Measurements from ENCODE around the gene NFKB2. TPM values are rescaled to one million over a fixed set of nuclear protein-coding genes. Genes with fewer than 3 reads are reported as not detected.

NFKB2 gene
- total RNA-seq, 3 donors from 2014 or later, result 11.0 to 21.0 (median 18.9) TPM

DNA sequence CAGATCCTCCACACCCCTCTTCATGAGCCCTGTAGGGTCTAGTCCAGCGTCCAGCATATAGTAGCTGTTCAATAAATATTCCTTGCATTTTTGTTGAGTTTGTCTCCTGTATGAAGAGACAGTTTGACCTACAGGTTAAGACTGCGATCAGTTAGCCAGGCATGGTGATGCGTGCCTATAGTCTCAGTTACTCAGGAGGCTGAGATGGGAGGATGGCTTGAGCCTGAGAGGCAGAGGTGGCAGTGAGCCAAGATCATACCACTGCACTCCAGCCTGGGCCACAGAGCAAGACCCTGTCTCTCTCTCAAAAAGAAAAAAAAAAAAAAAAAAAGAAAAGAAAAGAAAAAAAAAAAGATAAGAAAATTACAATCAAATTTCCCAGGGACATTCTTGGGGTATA, 42.0 kb downstream of the NFKB2 start:
- no peaks in the 10 kb centered on the region for H3K27me3 ChIP-seq
- intact Hi-C loops (cut with DNase I; ENCODE audit: low total_unique reads), result loop anchor here (5.0 kb wide), 1 partner anchor 805 kb away; no protein-coding TSS in a partner anchor
- no peaks in the 10 kb centered on the region for H3K36me3 ChIP-seq
- TF ChIP-seq, protein P1, sequence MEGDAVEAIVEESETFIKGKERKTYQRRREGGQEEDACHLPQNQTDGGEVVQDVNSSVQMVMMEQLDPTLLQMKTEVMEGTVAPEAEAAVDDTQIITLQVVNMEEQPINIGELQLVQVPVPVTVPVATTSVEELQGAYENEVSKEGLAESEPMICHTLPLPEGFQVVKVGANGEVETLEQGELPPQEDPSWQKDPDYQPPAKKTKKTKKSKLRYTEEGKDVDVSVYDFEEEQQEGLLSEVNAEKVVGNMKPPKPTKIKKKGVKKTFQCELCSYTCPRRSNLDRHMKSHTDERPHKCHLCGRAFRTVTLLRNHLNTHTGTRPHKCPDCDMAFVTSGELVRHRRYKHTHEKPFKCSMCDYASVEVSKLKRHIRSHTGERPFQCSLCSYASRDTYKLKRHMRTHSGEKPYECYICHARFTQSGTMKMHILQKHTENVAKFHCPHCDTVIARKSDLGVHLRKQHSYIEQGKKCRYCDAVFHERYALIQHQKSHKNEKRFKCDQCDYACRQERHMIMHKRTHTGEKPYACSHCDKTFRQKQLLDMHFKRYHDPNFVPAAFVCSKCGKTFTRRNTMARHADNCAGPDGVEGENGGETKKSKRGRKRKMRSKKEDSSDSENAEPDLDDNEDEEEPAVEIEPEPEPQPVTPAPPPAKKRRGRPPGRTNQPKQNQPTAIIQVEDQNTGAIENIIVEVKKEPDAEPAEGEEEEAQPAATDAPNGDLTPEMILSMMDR (IDR thresholded peaks at IDR 0.05), result no peak
- TF ChIP-seq POLR2A (IDR thresholded peaks at IDR 0.05), result no peak
- no peak for TF ChIP-seq POLR2AphosphoS5 (IDR thresholded peaks at IDR 0.05)
- no peaks in the 10 kb centered on the region for H3K4me1 ChIP-seq
- no peak for DNase-seq (ENCODE audit: low spot score in 2 of 2)
- H3K9me3 ChIP-seq, result no peaks in the 10 kb centered on the region
- peak overlapping the region in 1 of 3 donors; percentile 4 for H3K4me3 ChIP-seq
- no peak overlapping the region for H3K27ac ChIP-seq

DNA sequence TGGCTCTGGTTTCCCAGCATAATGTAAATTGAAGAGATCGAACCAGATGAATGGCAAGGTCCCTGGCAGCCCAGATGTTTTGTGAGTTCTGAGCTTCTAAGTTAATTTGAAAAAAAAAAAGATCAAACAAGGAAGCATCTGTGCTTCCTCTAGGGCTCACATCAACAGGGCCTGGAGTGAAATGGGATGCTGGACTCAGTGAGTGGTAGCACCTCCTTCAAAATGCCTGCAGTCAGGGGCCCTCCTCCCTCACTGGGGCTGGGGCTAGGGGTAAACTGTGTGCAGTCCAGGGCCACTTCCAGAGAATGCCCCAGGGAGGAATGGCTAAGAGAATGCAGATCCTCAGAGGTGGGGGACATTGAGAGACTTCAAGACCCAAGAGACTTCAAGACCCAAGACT, 42.9 kb downstream of the NFKB2 start:
- Histone ChIP-seq H3K9me3 (no peaks in the 10 kb centered on the region), H3K36me3 (no peaks in the 10 kb centered on the region), H3K4me3 (no peak overlapping the region), H3K4me1 (no peaks in the 10 kb centered on the region), H3K27me3 (no peaks in the 10 kb centered on the region), H3K27ac (no peak overlapping the region)
- intact Hi-C loops (cut with DNase I; ENCODE audit: low total_unique reads), result loop anchor here (5.0 kb wide), 1 partner anchor 804 kb away; no protein-coding TSS in a partner anchor
- no peak for DNase-seq (ENCODE audit: low spot score in 2 of 2)
- TF ChIP-seq POLR2A (IDR thresholded peaks at IDR 0.05), result no peak
- TF ChIP-seq POLR2AphosphoS5 (IDR thresholded peaks at IDR 0.05), result no peak
- TF ChIP-seq, protein P1 (IDR thresholded peaks at IDR 0.05), result no peak

DNA sequence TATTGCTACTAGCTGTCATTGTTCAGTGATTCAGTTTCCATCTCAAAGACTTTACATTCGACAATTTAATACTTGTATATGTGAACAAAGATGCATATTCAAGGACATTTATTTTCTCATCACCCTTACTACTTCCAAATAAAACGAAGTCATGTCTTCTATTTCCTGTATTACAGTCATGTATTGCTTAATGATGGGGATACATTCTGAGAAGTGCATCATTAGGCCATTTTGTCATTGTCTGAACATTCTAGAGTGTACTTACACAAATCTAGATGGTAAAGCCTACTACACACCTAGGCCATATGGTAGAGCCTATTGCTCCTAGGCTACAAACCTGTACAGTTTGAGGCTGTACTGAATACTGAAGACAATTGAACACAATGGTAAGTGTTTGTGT, 49.3 kb downstream of the NFKB2 start:
- intact Hi-C loops (cut with DNase I; ENCODE audit: low total_unique reads), result no loop called here
- Histone ChIP-seq H3K27me3 (no peaks in the 10 kb centered on the region), H3K9me3 (no peaks in the 10 kb centered on the region), H3K4me3 (no peak overlapping the region), H3K36me3 (no peaks in the 10 kb centered on the region), H3K27ac (no peak overlapping the region), H3K4me1 (no peaks in the 10 kb centered on the region)
- no peak for DNase-seq (ENCODE audit: low spot score in 2 of 2)
- TF ChIP-seq, protein P1 (IDR thresholded peaks at IDR 0.05), result no peak
- no peak for TF ChIP-seq POLR2AphosphoS5 (IDR thresholded peaks at IDR 0.05)
- no peak for TF ChIP-seq POLR2A (IDR thresholded peaks at IDR 0.05)

DNA sequence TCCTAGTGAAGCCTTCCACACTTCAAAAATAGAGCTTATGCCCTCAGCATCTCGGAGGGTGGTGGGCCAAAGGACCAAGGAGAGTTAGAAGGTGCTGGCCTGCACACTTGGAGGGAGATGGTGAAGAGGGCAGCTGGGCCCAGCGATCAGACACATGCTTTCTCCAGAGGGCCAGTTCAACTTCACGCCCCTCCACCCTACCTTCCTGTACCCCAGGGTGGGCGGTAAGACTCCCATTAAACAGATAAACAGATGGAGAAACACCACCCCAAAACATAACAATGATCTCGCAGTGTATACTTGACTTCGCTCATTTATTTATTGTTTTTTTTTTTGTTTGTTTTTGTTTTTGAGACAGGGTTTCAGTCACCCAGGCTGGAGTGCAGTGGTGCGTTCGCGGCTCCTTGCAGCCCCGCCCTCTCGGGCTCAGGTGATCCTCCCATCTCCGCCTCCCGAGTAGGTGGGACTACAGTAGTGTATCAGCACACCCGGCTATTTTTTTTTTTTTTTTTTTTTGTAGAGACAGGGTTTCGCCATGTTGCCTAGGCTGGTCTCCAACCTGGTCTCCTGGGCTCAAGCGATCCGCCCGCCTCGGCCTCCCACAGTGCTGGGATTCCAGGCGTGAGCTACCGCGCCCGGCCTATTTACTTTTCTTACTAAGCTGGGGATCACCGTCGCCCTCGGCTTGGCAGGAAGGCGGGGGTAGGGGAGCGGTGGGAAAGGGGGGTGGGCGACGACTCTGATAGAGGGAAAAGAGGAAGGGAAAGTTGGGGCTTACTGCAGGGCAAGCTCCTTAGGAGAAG, 54.0 kb downstream of the NFKB2 start:
- Histone ChIP-seq H3K36me3 (no peaks in the 10 kb centered on the region), H3K27me3 (no peaks in the 10 kb centered on the region), H3K27ac (peak overlapping the region; percentile 75 to 95), H3K4me1 (peaks cover 0 to 5% of the 10 kb centered on the region in 2 donors), H3K9me3 (no peaks in the 10 kb centered on the region), H3K4me3 (peak overlapping the region; percentile 67 to 97 (median 86))
- intact Hi-C loops (cut with DNase I; ENCODE audit: low total_unique reads), result no loop called here
- TF ChIP-seq POLR2A (IDR thresholded peaks at IDR 0.05) (no peak), POLR2AphosphoS5 (IDR thresholded peaks at IDR 0.05) (no peak)
- TF ChIP-seq, protein P1 (IDR thresholded peaks at IDR 0.05), result no peak
- peak; percentile 83 to 89 for DNase-seq (ENCODE audit: low spot score in 2 of 2)

DNA sequence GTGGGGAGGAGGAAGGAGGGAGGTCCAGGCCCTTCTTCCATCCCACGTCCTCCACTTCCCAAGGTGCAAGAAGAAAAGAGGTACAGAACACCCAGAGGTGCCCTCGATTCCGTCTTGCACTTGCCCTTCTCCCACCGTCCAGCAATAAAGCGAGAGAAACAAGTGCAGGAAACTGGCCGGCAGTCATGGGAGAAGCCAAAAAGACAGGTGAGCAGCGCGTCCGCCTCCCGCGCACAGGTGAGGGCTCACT, 54.5 kb downstream of the NFKB2 start:
- no peak for TF ChIP-seq POLR2A (IDR thresholded peaks at IDR 0.05)
- H3K27me3 ChIP-seq, result no peaks in the 10 kb centered on the region
- intact Hi-C loops (cut with DNase I; ENCODE audit: low total_unique reads), result no loop called here
- DNase-seq (ENCODE audit: low spot score in 2 of 2), result no peak
- H3K4me3 ChIP-seq, result peak overlapping the region; percentile 67 to 97 (median 86)
- H3K9me3 ChIP-seq, result no peaks in the 10 kb centered on the region
- peaks cover 0 to 5% of the 10 kb centered on the region in 2 donors for H3K4me1 ChIP-seq
- H3K36me3 ChIP-seq, result no peaks in the 10 kb centered on the region
- H3K27ac ChIP-seq, result peak overlapping the region; percentile 75 to 95
